Right forelimb (tissue), 1 donor: Measurements from ENCODE around the gene EGFL7.

Experiments
- DNase-seq: peaks from one replicate; pipeline ENCODE4 v3.0.0-alpha.2; 2018

Gene EGFL7

DNA sequence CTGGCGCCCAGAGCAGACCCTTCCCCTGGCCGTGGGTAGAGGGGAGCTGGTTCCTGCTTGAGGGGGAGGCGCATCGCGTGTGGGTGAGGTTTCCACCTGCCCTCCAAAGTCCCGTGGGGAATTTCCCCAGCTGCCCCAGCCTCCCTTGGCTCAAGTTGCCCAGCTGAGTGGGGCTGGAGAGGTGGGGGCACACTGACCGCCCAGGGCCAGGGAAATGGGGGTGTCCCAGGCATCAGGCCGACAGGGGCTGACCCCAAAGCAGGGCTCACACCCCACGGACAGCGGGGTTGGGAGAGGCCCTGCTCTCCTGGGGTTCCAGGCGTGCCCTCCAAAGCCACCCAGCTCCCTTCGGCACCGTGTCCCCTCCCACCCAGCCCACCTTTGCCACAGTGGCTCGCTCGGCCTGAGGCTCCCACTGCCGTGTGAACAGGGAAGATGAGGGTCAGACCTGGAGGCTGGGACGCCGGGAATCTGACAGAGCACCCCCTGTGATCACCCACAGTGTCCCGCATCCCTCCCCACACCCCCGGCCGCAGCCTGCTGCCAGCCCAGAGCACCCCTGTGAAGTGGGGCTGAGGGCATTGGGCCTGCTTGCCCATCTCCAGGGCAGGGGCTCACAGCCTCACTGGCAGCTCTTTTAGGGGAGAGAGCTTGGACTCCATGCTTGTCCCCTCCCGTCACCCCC, 933 bp upstream of the EGFL7 start:
- DNase-seq, result no peak

DNA sequence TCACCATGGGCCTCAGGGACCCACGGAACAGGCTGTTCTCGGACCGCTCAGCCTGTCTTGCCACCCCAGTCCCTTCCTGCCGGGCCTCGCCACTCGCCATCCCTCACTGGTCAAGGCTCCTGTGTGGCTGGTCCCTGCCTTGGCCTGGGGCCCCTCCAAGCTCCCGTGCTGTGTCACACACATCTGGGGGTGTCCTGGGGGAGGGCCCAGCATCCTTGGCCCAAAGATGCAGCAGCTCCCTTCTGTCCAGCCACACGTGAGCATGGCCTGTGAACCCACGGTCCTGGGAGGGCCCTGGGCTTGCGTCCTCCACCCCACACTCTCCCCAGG, 425 bp upstream of the EGFL7 start:
- no peak for DNase-seq

GRCh38 chr9:136664000-136664915, 1.5 kb downstream of the EGFL7 start:
- no peak for DNase-seq

- DNase-seq, result no peak
Measured at GRCh38 chr9:136665111-136665703, 2.5 kb downstream of the EGFL7 start.

DNA sequence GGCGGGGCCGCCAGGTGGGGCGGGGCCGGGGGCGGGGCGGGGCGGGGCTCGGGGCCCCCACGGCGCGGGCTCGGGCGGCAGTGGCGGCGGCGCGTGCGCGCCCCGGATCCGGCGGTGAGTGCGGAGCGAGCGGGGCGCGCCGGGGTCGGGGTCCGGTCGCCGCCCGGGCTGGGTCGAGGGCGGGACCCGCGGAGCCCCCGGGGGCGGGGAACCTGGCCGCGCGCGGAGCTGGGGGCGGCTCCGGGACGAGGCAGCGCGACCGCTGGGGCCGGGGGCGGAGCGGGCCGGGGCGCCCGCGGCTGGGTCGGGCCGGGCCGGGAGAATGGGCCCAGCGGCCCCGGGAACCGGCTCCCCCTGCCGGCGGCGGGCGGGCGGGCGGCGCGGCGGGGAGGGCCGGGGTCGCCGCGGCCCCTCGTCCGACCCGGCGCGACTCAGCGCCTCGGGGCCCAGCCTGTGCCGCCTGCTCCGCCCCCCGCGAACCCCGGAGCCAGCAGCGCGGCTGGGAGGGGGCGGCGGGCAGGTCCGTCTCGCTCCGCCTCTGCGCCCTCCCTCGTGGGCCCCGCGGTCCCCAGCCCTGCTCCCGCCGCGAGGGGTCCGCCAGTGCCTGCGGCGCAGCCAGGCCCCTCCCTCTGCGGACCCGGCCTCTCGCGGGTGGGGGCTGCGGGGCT, 3.1 kb downstream of the EGFL7 start:
- no peak for DNase-seq

DNA sequence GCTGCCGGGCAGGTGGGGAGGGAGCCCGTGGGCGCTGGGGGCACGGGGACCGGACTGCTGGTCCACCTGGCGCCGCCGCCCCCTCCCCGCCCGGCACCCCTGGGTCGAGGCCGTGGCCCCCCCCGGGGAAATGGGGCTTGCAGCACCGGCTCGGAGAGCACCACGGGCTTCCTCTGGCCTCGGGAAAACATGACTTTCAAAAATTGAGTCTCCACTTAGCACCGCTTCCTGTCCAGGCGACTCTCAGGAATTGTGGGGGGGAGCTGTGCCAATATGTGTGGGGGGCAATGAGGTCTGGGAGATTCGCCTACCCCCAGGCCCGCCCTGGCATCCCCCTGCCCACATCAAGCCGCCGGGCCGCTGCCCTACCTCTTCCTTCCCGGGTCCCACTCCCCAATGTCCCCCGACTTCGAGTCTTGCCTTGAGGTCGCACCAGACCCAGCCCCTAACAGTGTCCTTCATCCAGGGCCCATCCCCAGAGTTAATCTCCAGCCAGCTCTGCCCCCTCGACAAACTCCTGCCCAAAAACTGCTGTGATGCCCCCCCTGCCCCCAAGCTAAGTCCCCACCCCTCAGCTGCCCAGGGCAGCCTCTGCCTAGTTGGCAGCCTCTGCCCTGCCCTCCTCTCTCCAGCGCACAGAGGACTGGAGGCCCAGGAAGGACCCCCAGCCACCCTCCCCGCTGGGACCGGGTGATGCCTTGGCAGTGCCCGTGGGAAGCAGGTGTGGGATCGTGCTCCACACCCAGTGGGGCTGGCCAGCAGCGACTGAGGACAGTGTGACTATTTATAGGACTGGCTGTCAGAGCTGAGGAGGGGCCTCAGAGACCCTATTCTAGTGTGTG, 3.9 kb downstream of the EGFL7 start:
- no peak for DNase-seq

- no peak for DNase-seq
Measured at GRCh38 chr9:136667214-136667939, 4.7 kb downstream of the EGFL7 start.

DNA sequence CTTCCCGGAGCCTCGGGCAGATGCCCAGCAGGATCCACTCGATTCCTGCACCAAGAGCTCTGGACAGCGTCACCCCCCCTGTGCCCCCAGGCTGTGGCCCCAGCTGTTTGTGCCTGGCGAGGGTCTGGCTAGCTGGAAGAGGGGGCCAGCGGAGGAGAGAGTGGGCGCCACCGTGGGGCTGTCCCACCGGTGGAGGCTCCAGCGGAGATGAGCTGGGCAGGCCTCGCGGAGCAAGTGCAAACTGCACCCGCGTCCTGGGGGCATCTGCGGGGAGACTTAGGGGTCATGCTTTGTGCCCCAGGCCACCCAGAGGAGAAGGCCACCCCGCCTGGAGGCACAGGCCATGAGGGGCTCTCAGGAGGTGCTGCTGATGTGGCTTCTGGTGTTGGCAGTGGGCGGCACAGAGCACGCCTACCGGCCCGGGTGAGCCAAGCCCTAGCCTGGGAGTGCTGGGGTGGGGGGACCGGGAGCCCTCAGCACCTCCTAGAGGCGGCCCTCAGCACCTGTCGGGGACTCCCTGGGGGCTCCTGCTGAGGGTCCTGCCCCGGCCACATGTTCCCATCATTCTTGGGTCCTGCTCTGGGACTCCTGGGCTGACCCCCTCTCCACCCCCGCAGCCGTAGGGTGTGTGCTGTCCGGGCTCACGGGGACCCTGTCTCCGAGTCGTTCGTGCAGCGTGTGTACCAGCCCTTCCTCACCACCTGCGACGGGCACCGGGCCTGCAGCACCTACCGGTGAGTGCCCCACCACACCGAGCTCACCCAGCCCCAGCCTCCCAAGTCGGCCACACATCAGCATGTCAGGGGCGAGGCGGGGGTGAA, 5.4 kb downstream of the EGFL7 start:
- no peak for DNase-seq

- DNase-seq, result no peak
Measured at GRCh38 chr9:136668983-136669790, 6.5 kb downstream of the EGFL7 start.

GRCh38 chr9:136669791-136670464, 7.2 kb downstream of the EGFL7 start:
- no peak for DNase-seq

DNA sequence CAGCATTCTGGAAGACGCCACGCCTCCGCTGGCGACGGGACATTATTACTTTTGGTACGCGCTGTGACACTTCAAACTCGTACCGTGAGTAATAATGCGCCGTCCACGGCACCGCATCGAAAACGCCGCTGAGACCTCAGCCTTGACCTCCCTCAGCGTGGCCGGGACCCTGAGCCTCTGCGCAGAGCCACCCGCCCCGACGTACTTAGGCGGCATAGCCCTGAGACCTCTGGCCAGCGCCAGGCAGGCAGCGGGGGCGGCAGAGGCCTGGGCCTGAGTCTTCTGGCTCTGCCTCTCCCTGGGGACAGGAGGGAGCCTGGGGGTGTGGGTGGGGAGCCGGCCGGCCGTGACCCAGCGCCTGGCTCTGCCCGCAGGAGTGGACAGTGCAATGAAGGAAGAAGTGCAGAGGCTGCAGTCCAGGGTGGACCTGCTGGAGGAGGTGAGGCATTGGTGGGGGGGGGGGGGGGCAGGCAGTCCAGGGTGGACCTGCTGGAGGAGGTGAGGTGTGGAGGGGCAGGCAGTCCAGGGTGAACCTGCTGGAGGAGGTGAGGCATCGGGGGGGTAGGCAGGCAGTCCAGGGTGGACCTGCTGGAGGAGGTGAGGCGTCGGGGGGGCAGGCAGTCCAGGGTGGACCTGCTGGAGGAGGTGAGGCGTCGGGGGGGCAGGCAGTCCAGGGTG, 8.0 kb downstream of the EGFL7 start:
- DNase-seq, result no peak

DNA sequence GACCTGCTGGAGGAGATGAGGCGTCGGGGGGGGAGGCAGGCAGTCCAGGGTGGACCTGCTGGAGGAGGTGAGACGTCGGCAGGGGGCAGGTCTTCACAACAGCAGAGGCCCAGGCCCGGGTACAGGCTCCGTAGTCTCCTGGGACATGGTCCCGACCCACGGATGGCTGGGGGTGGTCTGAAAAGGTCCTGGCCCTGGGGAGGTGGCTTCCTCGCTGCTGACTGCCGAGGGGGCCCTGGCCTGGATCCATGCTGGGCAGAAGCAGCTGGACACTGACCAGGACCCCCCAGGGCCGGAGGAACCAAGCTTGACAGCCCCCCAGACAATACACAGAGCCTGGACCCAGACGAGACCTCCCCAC, 8.5 kb downstream of the EGFL7 start:
- no peak for DNase-seq

DNA sequence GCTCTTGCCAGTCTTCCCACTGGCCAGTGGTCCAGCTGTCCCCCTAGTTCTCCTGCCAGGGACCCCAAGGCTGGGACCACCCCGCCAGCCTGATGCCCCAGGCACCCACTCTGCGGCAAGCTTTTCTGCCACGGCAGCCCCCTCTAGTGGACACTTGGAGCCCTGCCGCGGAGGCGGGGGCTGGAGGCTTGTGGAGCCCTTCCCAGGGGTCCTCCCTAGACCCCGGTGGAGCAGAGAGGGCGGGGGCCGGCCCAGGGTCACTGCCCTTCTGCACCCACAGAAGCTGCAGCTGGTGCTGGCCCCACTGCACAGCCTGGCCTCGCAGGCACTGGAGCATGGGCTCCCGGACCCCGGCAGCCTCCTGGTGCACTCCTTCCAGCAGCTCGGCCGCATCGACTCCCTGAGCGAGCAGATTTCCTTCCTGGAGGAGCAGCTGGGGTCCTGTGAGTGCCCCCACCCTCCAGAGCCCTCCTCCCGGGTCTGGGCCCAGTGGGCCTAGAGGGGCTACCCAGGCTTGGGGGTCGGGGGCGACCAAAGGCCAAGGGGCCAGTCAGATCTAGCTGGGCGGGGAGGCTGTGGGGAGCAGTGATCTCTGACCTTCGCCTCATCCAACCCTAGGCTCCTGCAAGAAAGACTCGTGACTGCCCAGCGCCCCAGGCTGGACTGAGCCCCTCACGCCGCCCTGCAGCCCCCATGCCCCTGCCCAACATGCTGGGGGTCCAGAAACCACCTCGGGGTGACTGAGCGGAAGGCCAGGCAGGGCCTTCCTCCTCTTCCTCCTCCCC, 9.1 kb downstream of the EGFL7 start:
- DNase-seq, result no peak

DNA sequence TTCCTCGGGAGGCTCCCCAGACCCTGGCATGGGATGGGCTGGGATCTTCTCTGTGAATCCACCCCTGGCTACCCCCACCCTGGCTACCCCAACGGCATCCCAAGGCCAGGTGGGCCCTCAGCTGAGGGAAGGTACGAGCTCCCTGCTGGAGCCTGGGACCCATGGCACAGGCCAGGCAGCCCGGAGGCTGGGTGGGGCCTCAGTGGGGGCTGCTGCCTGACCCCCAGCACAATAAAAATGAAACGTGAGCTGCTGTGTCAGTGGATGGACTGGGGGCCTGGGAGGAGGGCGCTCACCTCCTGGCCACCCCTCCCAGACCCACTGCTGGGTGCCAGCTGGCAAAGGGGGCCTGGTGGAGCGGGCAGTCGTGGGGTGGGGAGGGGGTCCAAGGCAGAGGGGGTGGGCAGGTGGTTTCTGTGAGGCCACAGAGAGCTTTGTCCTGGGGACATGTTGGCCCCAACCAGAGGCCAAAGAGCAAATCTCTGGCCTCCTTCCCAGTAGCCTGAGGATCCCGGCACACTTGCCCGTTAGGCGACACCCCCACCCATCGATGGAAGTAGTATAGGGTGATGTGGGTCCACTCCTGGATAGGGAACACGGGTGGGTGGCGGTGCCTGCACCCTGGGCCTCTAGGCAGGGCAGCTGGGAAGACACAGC, 9.8 kb downstream of the EGFL7 start:
- DNase-seq, result no peak

GRCh38 chr9:136673088-136673974, 10.6 kb downstream of the EGFL7 start:
- no peak for DNase-seq
